COLO668 (cell line): Measurements from ENCODE around the gene FAAH2.
"Not testable (repeated sequence)": the region's sequence is repeated elsewhere in the genome, so short reads cannot be mapped to it uniquely, and the experiment has no call there.

Source experiments
- DNase-seq: peaks from one replicate; lab custom pipeline; 2025; ENCODE audit not compliant: unreplicated experiment; lab: John Stamatoyannopoulos, UW

The FAAH2 gene

DNA sequence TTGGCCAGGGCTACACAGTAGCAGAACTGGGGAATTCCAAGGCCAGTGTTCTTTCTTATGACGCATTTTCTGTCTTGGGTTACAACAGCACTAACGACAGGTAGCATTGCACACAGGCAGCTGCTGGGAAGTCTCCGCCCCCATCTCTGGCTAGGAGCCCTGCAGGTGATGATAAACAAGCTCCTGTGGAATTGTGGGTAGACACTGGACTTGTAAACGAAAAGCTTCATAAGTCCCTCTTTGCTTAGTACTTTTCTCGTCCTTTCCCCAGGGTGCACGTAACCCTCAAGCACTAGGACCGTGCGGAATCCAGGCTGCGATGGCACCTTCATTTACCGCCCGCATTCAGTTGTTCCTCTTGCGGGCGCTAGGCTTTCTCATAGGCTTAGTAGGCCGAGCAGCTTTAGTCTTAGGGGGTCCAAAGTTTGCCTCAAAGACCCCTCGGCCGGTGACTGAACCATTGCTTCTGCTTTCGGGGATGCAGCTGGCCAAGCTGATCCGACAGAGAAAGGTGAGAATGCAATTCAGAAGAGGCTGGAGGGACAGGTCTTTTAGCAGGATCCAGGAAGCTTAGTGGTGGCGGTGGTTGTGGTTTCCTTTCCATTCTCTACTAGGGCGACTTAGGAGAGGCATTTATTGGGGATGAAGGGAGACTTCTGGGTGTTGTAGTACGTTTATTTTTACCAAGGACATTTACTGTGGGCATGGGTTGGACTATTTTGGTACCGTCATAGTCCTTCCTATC lies at the start of gene FAAH2:
TSS of gene FAAH2 (plus strand) at position 200 of the 745 bp plus-strand sequence. CDS start at position 320, 120 bp downstream.
- DNase-seq, result peak; percentile 79

DNA sequence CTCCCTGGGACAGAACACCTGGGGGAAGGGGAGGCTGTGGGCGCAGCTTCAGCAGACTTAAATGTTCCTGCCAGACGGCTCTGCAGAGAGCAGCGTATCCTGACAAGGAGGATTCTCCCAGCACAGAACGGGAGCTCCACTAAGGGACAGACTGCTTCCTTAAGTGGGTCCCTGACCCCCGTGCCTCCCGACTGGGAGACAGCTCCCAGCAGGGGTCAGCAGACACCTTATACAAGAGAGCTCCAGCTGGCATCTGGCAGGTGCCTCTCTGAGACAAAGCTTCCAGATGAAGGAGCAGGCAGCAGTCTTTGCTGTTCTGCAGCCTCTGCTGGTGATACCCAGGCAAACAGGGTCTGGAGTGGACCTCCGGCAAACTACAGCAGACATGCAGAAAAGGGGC lies 44.5 kb upstream of the FAAH2 start:
- peak; percentile 19 for DNase-seq

GRCh38 chrX:57251965-57252364 lies 34.5 kb upstream of the FAAH2 start:
- DNase-seq, result no peak

DNA sequence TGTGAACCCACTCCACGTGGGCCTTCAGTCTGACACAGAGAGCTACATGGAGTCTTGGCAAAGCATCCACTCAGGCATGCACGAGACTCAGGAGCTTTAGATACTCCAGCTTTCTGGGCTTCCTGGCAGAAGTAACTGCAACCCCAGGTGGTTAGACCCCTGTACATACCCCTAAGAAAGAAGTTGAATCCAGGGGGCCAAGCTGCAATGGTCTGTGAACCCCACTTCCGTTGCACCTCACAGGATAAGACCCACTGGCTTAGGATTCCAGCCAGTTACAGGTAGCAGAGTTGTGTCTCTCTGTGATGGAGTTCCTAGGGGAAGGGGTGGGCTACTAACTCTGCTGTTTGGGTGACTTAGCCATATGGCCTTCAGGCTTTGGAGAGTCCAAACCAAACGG lies 21.4 kb upstream of the FAAH2 start:
- DNase-seq, result no peak

DNA sequence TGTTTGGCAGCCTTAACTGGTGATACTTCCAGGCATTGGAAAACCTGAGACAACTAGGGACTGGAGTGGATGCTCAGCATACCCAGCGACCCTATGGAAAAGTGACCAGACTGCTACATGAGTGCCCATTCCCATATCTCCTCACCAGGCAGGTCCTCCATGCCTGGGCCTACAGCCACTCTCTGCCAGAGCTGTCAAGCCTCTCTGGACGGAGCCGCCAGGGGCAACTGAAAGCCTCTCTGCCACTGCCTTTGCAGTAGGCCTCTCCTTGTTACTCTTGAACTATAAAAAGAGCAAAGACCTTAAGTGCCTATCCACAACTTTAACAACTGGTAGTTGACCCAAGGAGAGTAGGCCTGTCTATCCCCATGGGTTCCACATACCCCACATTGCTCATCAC lies 20.2 kb upstream of the FAAH2 start:
- DNase-seq, result no peak

- DNase-seq, result no peak
These were observed 19.6 kb upstream of the FAAH2 start for GRCh38 chrX:57266871-57267270.

- no peak for DNase-seq
These were observed 19.2 kb upstream of the FAAH2 start for GRCh38 chrX:57267308-57267707.

DNA sequence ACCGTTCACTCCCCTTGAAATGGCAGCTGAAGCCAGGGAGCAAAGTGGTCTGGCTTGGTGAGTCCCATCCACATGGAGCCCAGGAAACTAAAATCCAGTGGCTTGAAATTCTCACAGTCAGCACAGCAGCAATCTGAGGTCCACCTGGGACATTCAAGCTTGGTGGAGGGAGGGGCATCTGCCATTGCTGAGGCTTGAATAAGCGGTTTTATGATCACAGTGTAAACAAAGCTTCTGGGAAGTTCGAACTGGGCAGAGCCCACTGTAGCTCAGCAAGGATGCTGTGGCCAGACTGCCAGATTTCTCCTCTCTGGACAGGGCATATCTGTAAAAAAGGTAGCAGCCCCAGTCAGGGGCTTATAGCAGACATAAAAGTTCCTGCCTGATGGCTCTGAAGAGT lies 15.5 kb upstream of the FAAH2 start:
- DNase-seq, result no peak

- DNase-seq, result no peak
These were observed 3.9 kb upstream of the FAAH2 start for GRCh38 chrX:57282568-57282967.

DNA sequence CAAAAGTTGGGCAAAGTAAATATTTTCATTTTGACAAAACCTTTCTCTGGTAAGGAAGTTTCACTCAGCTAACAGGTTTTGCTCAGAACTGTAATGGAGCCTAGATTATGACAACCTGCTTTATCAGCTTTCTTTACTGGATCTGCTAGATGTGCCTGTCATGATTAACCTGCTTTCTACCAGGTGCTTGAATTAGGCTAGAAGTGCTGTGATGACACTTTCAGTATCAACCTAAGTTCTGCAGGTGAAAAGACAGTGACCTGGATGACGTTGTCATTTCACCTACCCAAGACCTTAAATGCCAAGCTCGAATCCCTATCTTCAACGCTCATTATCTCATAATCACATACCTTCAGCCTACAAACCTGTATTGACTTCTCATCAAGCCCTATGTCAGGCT lies 1.5 kb upstream of the FAAH2 start:
- no peak for DNase-seq

- no peak for DNase-seq
These were observed 2.6 kb downstream of the FAAH2 start for GRCh38 chrX:57289089-57289488.

DNA sequence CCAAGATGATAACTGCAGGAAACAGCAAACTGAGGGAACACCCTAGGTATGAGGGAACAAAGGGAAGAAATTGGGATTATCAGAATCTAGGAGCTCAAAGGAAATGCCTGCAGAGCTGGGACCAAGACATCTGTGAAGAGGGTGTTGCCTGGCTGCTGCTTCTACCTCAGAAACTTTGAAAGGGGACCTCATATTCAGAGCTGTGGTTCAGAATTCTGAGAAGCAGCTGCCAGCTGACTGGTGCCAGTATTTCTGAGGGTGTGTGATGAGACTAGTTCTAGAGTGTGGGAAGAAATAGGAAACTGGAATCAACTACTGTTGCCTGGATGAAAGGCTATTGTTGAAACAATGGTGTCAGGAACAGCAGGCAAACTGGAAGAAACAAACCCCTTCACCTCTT lies 8.5 kb downstream of the FAAH2 start:
- DNase-seq, result no peak

GRCh38 chrX:57295679-57296078 lies 9.2 kb downstream of the FAAH2 start:
- DNase-seq, result not testable (repeated sequence)

- DNase-seq, result no peak
These were observed 27.2 kb downstream of the FAAH2 start for GRCh38 chrX:57313583-57314215.

DNA sequence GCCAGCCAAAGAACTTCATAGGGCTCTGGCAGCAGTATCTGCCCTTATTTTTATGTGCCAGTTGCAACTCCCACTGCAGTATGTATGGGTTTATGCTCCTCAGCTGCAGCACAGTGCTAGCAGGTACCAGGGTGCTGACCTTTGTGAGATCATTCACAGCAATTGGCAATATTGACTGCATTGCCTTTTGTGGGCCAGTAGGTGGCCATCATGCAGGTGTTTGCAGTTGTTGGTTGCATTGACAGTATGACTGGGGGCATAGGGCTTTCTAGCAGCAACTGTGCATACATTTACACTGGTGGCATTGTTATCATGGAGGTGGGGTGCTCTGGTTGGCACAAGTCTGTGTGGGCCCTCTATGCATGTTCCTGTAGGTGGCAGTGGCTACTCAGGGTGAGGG lies 42.5 kb downstream of the FAAH2 start:
- no peak for DNase-seq

- peak; percentile 51 for DNase-seq
These were observed 49.3 kb downstream of the FAAH2 start for GRCh38 chrX:57335790-57336189.

DNA sequence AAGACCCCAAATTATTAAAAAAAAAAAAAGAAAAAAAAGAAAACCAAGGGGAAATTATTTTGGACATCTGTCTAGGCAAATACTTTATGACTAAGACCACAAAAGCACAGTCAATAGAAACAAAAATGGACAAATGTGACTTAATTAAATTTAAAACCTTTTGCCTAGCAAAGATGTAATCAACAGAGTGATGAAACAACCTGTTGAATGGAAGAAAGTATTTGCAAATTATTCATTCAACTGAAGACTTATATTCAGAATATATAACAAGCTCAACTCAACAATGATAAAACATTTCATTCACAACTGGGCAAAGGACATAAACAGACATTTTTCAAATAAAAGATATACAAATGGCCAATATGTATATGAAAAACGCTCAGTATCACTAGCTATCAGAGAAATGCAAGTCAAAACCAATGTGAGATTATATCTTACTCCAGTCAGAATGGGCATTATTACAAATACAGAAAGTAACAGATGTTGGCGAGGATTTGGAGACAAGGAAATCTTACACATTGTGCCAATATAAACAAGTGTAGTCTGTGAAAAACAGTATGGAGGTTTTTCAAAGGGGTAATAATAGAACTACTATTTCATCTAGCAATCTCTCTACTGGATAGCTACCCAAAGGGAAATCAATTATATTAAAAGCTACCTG lies 67.1 kb downstream of the FAAH2 start:
- no peak for DNase-seq

DNA sequence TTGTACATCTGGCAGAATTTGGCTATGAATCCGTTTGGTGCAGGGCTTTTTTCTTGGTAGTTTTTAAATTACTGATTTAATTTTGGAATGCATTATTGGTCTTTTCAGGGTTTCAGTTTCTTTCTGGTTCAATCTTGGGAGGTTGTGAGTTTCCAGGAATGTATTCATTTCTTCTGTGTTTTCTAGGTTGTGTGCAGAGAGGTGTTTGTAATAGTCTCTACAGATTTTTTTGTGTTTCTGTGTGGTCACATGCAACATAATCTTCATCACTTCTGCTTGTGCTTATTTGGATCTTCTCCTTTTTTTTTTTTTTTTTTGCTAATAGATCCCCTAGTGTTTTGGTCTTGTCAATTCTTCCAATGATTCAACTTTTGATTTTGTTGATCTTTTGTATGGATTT lies 77.6 kb downstream of the FAAH2 start:
- DNase-seq, result no peak

GRCh38 chrX:57366430-57366829 lies 79.9 kb downstream of the FAAH2 start:
- no peak for DNase-seq

- peak; percentile 24 for DNase-seq
These were observed 81.1 kb downstream of the FAAH2 start for GRCh38 chrX:57367649-57368048.

DNA sequence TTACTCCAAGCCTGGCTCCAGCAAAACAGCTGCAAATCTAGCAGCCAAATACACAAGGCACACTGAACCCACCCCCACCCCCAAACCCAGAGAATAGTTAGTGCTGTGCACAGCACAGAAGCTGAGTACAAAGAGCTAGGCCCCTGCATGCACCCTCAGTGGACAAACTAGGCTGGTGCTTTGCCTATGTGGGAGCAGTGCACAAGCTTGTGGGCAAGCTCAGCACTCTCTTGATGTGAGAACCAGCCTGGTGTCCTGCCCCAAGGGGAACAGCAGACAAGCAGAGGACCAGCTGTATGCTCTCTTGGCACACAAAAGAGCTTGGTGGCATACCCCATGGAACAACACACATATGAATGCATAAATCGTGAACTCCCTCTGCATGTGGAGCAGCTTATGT lies 81.7 kb downstream of the FAAH2 start:
- DNase-seq, result no peak

- DNase-seq, result no peak
These were observed 92.8 kb downstream of the FAAH2 start for GRCh38 chrX:57379296-57379695.
